AG04449 (cell line): ENCODE data around the gene KIF13A.

ENCODE experiments used
- CTCF ChIA-PET: fragments of 350-600 bp; formaldehyde crosslinking; extraction: SDS; loops from one replicate; lab custom pipeline; 2021; ENCODE audit warnings: antibody characterized with exemption; lab: Yijun Ruan, JAX
- POLR2A ChIA-PET: fragments of 400-600, 350-600 bp; formaldehyde crosslinking; extraction: SDS; loops from one replicate; lab custom pipeline; 2020; ENCODE audit warnings: antibody characterized with exemption, inconsistent platforms; lab: Yijun Ruan, JAX
- DNase-seq: peaks from one replicate; pipeline ENCODE4 v3.0.0-alpha.2; 2010; ENCODE audit warnings: low read depth, low spot score
- H3K4me3 ChIP-seq: 2 replicates; pipeline ENCODE4 v1.5.1; 2011; ENCODE audit warnings: low read depth, mild to moderate bottlenecking, control low read depth, low read length
- CTCF ChIP-seq: IDR thresholded peaks from one replicate; pipeline ENCODE4 v1.5.1; 2011; ENCODE audit warnings: mild to moderate bottlenecking, moderate library complexity, low read length, control low read depth, inconsistent platforms; ENCODE audit not compliant: insufficient read depth; ENCODE audit errors: missing control alignments

KIF13A gene

GRCh38 chr6:18004256-18004985 lies 17.0 kb upstream of the KIF13A start:
- no peak for DNase-seq
- H3K4me3 ChIP-seq = no peak overlapping the region
- POLR2A ChIA-PET = no interaction called here
- no peak for TF ChIP-seq CTCF
- CTCF ChIA-PET = no interaction called here

- ChIA-PET CTCF (no interaction called here), POLR2A (no interaction called here)
- H3K4me3 ChIP-seq = no peak overlapping the region
- DNase-seq = no peak
- no peak for TF ChIP-seq CTCF
Measured at GRCh38 chr6:17999425-17999824, 12.0 kb upstream of the KIF13A start.

- ChIA-PET POLR2A (no interaction called here), CTCF (no interaction called here)
Measured at GRCh38 chr6:17998442-17998841, 11.0 kb upstream of the KIF13A start.

GRCh38 chr6:17998003-17998402 lies 10.6 kb upstream of the KIF13A start:
- no peak overlapping the region for H3K4me3 ChIP-seq
- POLR2A ChIA-PET = no interaction called here
- no peak for TF ChIP-seq CTCF
- CTCF ChIA-PET = interaction anchor here (0.6 kb wide), 1 partner anchor 123 kb away, joined by 3 read pairs; no protein-coding TSS in a partner anchor
- DNase-seq = no peak

More at GRCh38 chr6:17998442-17998841, 11.0 kb upstream of the KIF13A start:
- DNase-seq = no peak
- H3K4me3 ChIP-seq = no peak overlapping the region
- no peak for TF ChIP-seq CTCF

GRCh38 chr6:17995414-17995813 lies 8.0 kb upstream of the KIF13A start:
- no peak for TF ChIP-seq CTCF
- no peak for DNase-seq
- no peak overlapping the region for H3K4me3 ChIP-seq
- POLR2A ChIA-PET = no interaction called here
- CTCF ChIA-PET = no interaction called here

- CTCF ChIA-PET = interaction anchor here (1.4 to 1.7 kb wide), 3 partner anchors 9 to 129 kb away, joined by 4 to 8 read pairs (median 6); partner anchors contain the start of gene NHLRC1
- no peak for TF ChIP-seq CTCF
- DNase-seq = no peak
- no peak overlapping the region for H3K4me3 ChIP-seq
- POLR2A ChIA-PET = no interaction called here
Measured at GRCh38 chr6:17994019-17994418, 6.6 kb upstream of the KIF13A start.
